GM20000 (cell line): ENCODE results near the gene SMOC2.

Experiments
- DNase-seq: peaks from one replicate; pipeline ENCODE4 v3.0.0; 2012; ENCODE audit warnings: low spot score
- TF ChIP-seq, protein P1 (sequence below): IDR thresholded peaks from 2 replicates; pipeline ENCODE4 v1.5.1; 2012; ENCODE audit warnings: mild to moderate bottlenecking, control low read depth; ENCODE audit errors: extremely low read depth, missing control alignments

Gene SMOC2

DNA sequence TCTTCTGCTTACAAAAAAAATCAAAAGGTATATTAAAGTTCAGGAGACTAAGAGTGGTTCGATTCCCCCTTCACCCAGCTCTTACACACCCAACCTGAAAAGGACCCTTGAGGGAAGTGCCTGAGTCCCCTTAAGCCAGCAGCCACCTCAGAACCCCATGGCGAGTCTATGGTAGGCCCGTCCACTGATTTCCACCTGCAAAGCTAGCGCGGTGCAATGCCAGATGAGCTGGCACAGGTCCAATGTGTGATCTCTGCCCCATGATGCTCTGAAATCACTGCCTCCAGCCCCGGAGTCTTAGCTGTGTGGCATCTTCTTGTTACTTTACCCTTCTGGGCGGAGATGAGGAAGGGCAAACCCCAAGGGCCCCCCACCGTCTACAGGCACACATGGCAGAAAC, 109.3 kb downstream of the SMOC2 start:
- no peak for DNase-seq
- TF ChIP-seq, protein P1, sequence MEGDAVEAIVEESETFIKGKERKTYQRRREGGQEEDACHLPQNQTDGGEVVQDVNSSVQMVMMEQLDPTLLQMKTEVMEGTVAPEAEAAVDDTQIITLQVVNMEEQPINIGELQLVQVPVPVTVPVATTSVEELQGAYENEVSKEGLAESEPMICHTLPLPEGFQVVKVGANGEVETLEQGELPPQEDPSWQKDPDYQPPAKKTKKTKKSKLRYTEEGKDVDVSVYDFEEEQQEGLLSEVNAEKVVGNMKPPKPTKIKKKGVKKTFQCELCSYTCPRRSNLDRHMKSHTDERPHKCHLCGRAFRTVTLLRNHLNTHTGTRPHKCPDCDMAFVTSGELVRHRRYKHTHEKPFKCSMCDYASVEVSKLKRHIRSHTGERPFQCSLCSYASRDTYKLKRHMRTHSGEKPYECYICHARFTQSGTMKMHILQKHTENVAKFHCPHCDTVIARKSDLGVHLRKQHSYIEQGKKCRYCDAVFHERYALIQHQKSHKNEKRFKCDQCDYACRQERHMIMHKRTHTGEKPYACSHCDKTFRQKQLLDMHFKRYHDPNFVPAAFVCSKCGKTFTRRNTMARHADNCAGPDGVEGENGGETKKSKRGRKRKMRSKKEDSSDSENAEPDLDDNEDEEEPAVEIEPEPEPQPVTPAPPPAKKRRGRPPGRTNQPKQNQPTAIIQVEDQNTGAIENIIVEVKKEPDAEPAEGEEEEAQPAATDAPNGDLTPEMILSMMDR: no peak

DNA sequence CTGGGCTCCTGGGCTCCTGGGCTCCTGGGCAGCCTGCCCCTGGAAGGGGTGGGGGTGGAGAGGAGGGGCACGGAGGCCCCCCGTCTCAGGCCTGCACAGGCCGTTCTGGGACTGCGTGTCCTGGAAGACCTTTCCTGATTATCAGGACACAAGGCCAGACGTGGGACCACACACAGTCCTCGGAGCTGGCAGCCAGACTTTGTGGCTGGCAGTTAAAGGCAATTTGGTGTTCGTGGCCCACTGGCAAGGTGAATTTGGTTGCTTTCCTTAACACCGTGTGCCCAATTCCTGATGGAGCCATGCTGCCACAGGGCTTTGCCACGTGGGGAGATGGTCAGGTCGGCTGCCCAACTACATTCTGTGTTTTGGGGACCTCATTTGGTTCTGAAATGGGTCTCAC, 113.5 kb downstream of the SMOC2 start:
- DNase-seq: no peak
- TF ChIP-seq, protein P1: no peak

DNA sequence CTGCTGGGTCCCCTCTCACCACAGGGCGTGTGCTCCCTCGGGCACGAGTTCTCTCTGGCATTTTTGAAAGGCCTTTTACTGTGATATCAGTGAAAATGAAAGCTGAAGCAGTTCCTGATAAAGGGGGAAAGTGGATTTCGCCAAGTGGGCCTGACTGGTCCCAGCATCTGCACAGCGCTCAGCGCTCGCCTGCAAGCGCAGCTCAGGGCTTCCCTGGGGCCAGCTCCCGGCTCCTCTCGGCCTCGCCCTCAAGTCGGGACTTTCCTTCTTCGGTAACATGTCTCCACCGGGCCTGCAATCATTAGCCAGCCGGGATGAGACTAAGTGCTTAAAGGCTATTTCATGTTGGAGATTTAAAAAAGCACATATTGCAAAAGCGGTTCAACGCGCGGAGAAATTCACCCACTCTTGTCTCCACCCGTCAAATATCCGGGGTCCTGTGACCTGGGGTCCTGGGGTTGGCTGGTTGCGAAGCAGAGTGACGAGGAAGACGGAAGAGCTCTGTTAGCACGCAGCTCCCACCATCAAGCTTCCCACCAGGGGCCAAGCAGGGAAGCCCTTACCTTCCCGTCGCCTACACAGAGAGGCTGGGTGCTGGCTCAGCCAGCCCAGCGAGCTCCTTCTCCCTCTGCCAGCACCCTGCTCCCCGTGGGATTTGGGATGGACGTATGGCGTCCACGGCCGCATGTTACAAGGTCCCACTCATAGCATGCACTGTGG, 114.1 kb downstream of the SMOC2 start:
- TF ChIP-seq, protein P1: no peak
- no peak for DNase-seq

DNA sequence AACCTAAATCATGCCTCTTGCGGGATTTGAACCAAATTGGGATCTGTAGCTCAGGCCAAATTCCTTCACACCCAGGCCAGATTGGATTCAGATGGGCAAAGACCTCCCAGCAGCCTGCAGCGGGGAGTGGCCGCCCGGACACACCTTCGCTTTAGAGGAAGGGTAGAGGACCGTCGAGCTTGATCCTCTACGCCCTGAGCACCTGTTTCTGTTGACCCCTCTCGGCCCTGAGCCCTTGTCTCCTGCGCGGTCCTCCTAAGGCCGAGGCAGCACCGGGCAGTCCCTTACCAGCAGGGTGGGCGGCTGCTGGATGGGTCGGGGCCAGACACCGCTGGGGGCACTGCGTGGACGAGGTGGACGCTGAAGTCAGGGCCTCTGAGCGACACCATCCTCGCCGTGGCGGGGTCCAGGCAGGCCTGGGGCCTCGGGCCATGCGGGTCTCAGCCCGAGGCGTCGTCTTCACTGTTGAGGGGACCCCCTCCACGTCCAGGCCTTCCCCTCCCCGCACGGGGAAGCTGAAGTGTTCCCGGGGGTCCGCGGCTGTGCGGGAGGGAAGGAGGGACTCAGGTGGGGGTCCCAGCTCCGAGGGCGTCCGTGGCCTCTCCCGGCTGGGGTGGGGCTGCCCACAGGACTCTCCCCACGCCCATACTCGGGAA, 114.8 kb downstream of the SMOC2 start:
- no peak for DNase-seq
- TF ChIP-seq, protein P1: no peak

DNA sequence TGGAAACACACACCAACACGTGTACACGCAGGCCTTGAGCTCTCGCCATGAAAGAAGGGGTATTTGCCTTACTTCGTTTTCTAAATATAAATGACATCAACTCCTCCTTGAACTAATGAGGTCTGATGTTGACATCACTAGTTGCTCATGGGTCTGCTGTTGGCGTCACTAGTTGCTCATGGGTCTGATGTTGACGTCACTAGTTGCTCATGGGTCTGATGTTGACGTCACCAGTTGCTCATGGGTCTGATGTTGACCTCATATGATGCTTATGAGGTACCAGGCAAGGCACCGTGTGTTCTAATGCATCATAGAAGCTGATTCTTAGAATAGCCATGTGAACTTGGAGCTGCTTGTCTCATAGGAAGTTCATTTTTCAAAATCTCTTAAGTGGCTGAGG, 116.5 kb downstream of the SMOC2 start:
- TF ChIP-seq, protein P1: no peak
- no peak for DNase-seq

DNA sequence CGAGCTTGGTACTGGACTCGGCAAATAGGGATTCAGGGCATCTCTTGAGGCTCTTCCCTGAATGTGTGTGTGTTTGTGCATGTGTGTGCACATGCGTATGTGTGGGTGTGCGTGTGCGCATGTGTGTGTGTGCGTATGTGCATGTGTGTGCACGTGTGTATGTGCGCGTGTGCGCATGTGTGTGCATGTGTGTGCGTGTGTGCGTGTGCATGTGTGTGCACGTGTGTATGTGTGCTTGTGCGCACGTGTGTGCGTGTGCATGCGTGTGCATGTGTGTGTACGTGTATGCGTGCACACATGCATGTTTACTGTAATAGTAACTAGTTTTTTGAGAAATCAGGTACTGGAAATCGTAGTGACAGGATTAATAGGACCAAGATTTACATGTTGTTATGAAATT, 117.7 kb downstream of the SMOC2 start:
- TF ChIP-seq, protein P1: no peak
- DNase-seq: no peak

DNA sequence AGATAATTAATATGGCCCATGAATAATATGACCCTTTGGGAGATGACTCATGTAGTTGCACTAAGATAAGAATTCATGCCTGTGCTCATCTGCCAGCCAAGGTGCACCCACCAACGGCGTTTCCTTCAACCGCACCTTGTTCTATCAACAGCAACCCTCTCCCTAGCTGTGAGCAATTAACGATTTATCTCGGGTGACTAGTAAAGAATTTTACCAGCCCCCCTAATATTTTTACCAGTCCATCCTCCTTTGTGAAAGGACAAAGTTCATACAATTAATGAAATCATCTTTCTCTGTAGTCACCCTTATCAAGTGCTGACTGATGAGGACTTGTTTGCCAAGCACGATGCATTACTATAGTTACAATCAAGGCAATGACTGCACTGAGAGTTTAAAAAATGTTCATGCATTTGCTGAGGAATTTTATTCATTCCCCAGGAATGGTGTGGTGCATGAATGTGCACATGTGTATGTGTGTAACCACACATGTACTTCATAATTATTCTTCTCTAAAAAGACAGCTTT, 118.7 kb downstream of the SMOC2 start:
- TF ChIP-seq, protein P1: no peak
- no peak for DNase-seq
